Hepatocyte (in vitro differentiated cells): Measurements from ENCODE around the gene CYP27A1.

ENCODE experiments used
- CTCF ChIP-seq: fragments of 200-600 bp; sonication (generic); IDR thresholded peaks from 2 replicates; pipeline ENCODE4 v1.5.1; 2016; ENCODE audit warnings: antibody characterized with exemption, mild to moderate bottlenecking; ENCODE audit not compliant: poor library complexity
- EZH2 ChIP-seq: fragments of 200-600 bp; sonication (generic); IDR thresholded peaks from 2 replicates; pipeline ENCODE4 v1.6.1; 2016; ENCODE audit warnings: antibody characterized with exemption, mild to moderate bottlenecking, borderline replicate concordance
- EZH2phosphoT487 ChIP-seq: fragments of 200-600 bp; sonication (generic); IDR thresholded peaks from one replicate; pipeline ENCODE4 v1.6.1; 2018; ENCODE audit warnings: antibody characterized with exemption, mild to moderate bottlenecking, low read depth, moderate library complexity; ENCODE audit not compliant: unreplicated experiment, severe bottlenecking

GRCh38 chr2:218812096-218812815, 30.3 kb downstream of the CYP27A1 start:
- TF ChIP-seq CTCF (no peak), EZH2 (no peak), EZH2phosphoT487 (no peak)
